HK-2 (cell line): ENCODE measurements around the gene THRB.

Experiments used
- DNase-seq: peaks from one replicate; pipeline ENCODE4 v3.0.0-alpha.2; 2018; ENCODE audit not compliant: unreplicated experiment

THRB gene

DNA sequence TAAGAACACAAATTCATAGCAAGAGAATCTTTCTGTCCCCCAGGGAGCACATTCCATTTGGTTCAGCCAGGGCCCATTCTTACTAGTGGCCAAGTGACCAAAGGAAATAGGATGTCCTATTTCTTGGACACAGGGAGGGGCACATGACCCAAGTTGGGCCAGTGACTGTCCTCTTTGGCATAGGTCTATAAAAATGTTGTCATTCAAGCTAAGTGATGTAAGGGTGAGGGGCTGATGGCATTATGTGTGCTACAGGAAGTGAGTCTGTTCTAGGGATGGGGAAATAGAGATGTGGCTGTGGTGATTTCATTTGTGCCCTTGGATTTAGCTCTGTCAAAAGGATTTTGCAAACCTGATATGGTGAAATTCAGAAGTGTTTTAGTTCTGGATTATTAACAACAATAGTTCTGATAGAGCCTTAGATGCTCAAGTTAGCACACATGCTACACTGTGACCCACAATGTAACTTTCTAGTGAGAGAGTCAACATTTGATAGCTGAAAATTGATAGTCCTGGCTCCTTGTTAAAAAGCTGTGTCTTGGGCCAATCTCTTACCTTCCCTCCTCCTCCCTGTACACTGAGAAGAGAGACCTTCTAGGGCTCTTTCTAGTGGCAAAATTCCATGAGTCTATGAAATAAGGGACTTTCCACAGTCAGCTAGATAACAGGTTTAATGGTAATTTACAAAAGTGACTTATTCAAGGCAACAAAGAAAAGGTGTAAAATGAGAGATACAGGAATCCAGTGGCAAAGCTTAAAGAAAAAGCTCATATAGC, 117.2 kb downstream of the THRB start:
- no peak for DNase-seq

DNA sequence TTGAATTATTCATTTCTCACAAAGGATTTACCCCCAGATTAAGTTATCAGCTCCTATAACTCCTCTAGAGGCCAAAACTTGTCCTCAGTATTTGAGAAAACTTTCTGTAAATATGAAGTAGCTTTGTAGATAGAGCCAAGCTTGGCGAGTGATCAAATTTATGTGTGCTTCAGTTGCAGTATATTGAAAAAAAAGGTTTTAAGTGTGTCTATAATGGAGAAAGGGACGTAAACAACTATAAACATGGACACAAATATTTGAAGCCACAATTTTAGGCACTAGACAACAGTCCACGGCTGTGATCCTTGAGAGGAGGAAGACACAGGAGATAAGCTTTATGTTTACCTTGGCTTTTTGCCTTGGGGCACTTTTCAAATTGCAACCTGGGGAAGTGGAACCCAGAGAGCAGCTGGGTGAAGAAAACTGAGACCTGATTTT, 118.7 kb downstream of the THRB start:
- DNase-seq: no peak

DNA sequence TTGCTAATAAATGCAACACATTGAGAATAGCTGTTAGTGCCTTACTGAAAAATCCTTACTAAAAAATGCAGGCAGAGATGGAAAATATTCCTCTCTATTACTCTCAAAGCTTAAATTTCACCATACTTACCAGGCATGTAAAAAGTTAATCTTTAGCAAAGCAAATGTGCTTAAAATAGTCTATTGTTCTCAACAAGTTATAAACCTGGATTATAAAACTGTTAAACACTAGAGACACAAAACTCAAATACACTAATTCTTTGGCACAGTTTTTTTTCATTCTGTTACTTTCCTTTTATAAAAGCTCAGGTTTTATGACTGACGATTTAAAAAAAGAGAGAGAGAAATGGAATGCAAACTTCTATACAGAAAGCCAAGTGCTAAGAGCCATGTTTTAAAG, 119.8 kb downstream of the THRB start:
- no peak for DNase-seq

DNA sequence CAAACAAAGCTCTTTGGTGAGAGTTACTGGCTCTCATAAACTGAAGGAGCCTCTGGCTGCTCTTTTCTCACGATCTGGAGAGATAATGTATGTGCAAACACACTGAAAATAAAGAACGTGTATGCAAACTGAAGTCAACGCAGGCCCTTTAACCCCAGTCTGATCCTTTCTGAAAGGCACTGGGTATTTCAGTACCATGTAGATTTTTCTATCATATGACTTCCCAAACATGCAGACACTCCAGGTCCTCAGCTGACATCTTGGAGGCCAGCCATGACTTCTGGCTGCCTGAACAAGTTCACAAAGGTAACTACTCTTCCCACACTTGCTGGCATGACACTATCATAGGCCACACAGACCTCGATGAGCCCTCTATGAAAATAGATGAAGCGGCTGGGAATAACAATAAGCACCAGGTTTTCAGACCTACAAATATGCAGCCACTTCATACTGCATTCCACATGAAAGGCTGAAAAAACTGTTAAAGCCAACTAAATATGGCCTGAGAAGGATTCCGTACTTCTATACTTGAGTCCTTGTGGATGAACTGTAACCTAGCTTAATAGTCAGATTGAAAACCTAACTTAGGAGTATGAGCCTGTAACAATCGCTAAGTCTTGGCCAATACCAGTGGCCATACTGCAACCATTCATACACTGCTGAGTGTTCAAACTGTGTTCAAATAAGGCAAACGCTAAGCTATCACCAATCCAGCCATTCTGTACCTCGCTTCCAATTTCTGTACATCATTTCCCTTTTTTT, 121.3 kb downstream of the THRB start:
- DNase-seq: no peak

DNA sequence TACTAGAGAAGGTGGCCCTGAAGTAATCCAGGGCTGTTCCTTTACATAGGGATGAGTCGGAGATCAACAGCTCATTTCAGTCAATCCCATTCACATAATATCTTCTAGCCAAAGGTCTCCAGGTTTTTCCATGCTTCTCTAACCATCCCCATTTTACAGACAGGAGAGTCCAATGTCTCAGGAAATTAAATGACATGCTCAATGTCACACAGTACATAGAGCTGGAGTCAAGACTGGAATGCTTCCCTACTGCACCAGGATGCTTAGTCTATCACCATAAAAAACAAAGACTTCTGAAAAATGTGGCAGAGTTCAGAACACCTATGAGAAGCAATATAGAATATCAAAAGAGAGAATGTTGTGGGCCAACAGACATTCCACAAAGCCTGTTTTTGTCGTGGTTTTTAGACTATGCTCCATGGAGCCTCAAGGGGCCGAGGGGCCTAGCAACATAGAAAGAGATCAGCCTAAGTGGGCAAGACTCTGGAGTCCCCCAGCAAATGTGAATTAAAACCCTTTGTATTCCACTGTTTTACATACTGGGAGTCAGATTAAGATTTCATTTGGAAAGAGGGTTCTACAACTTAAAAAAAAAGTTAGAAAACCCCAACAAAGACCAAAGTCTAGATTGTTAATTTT, 122.0 kb downstream of the THRB start:
- no peak for DNase-seq

DNA sequence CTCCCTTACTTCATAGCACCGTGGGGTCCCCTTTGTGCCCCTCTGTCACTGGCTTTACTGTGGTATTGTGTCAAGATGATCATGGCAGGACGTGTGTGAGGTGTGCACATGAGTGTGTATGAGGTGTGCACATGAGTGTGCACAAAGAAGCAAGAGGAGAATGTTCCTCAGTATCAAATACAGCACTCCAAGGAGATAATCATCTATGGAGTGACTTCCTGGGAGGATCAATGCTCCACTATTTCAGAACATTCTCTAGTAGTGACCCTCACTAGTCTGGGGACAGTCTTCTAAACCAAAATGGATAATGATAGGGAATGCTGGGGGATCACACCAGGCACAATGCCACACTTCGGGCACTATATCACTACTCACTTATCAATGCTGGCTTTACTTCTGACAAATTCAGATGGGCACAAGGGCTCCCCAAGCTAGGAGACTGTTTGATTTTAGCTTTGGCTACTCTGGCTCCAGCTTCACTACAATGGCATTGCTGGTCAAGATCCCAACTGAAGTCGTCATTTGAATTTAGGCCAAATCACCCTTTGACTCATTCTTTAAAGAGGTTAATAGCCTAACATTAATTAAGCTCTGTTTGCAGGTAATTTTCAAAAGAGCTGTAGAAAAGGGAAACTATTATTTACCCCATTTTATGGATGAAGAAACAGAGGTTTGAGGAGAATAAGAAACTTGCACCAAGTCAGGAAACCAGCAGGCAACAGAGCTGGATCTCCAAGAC, 124.1 kb downstream of the THRB start:
- no peak for DNase-seq

DNA sequence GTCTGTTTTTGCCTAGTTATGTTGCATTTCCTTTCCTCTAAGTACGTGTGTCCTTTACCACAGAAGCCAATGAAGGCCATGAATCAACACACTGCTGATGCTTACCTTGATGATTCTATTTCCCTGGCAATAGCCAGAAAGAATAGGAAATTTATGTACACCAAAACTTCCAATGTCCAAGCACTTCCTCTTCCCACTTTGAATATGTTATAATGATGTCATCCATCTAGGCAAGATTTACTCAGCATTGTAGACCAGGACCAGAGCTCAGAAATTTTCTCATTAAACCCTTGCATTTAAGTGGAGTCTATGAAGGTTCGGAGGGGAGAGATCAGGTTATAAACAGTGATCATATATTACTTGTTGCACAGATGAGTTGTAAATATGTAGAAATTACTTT, 126.0 kb downstream of the THRB start:
- no peak for DNase-seq

DNA sequence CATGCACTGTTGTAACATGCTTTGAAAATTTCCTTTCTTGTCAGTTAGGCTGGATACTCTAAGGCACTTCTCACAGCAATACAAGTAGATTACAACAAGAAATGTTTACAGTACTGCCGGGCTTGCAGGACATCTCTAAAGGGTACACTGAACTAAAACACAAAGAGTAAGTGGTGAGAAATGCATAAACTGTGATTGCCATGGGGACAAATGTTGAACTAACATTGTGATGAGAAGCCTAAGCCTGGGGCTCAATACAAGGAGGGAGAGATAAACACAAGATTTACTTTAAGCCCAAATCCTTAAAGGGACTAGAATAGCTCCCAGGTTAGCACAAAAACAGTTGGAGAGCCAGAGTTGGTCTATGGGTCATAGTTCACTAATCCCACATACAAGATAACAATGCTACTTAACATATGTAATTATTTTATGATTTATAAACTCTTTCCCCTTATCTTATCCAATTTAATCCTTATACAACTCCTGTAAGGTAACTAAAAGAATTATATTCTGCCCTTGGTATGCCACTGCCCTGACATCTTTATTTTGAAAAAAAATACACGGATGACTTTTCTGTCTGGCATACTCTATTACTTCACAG, 126.9 kb downstream of the THRB start:
- DNase-seq: no peak

DNA sequence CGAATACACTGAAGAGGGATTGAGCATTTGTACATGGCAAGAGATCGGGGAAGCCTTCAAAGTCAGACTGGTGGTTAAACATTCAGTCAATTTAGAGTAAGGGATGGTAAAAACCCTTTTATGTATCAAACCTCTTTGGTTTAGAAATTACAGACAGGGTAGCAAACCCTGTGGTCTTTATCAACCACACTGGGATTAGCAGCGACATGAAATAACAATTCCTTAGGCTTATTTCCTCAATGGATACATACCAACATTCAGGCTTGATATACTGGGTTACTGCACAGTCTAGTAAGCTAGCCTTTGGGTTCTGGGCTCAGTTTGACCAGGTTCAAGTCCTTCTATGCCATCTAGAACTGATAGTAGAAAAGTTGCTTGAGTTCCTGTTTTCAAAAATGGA, 127.4 kb downstream of the THRB start:
- no peak for DNase-seq

DNA sequence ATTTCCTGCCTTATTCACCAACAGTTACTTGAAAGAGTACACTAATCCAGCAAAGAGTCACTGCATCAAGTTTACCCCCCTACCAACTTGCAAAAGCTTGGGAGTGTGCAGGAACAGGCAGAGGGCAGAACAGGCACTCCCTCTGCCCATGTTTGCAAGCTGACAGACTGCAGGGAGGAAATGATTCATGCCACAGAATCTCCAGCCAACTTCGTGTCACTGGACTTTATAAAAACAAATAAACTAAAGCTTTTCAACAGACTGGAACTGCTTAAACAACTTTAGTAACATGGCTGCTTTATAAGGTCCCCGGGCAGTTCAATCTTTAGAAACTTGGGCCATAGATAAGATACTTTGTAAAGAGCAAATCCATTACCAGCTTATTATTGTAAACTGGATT, 129.5 kb downstream of the THRB start:
- DNase-seq: peak; percentile 28

DNA sequence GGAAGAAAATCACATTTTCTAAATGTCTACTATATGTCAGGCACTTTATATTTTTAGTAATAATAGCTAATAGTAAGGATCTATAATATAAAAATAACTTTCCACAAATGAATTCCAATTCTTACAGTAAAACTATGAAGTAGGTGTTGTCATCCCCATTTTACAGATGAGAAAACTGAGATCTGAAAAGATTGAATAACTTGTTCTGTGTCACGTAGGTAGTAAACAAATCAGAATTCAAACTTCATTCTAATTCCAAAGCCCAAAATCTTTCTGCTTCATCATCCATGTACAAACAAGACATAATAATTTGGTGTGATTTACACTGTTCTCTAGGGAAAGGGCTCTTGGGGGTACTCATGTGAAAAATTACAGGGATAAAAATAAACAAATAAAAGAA, 130.3 kb downstream of the THRB start:
- DNase-seq: no peak

DNA sequence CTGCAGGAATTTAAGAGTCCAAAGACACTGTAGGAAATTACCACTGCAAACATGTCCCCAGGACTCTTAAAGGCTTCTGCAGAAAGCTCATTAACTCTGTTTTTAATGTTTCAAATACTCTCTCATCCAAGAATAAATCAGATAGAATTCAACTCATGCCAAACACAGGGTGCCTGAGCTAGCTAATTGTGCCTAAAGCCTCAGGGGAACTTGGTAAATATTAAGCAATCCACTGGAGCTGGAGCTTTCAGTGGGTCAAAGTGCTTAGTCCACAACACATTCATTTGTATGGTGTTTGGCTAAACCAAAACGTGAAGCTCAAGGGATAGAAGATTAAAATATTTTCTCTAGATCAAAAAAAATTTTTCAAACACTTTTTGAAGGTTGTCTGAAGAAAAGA, 131.4 kb downstream of the THRB start:
- no peak for DNase-seq

DNA sequence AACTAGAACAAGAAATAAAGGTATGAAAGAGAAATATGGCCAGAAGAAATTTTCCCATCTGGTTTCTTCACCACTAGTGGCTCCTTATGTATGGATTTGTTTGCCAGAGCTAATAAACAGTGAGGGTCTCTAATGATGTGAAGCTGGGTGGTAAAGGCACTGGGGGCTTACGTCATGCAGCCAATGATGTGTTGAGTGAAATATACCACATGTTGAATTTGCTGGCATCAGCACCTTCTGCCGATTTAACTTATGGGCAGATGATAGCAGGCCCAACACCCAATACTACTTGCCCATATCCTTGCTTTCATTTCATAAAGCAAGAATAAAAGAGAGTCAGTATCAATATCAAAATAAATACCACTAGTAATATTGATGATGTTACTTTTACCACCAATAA, 133.0 kb downstream of the THRB start:
- no peak for DNase-seq

DNA sequence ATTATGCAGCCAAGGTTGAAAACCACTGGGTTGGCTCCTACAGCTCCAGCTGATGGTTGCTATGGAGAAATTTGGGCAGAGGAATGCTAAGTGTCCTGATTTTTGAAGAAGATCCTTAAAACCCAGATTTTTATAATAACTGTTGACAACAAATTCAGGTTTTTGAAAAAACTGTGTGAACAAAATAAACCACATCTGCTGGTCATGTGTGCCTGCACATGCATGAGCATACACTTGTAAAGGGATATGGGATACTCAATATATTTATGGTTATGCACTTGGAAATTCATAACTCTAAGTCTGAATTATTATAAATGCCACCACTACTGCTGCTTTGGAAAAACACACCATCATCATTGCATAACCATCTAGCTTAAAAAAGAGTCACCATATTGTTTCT, 133.7 kb downstream of the THRB start:
- DNase-seq: no peak

DNA sequence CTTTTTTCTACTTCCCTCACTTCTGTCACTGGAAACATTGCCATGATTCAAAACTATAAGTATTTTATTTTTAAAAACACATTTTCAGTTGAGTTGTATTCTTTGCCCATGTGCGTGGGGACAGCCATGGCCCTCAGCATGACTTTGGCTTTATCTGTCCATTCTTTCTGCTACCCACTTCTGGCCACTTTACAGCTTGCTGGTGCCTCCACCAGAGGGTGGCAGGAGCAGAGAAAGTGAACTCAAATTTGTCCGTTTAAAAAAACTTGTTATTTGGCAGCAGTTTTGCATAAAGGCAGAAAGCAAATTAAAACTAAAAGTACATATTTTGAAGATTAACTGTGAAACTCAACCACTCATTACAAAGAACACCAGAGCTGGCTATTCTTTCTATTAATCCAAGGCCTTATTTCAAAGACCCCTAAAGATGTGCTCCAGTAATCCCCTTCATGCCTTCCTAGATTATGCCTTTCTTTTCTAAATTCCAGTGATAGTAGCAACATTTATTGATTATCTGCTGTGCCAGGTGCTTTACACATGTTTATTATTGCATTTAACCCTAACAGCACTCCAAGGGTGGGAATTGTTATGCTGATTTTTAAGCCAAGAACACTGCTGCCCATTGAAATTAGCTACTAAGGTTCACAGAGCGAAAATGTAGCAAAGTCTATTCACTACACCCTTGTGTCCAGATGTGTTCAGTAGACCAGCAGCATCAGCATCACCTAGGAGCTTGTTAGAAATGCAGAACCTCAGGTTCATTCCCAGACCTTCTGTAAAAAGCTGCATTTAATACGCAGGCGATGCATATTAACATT, 134.8 kb downstream of the THRB start:
- DNase-seq: no peak

DNA sequence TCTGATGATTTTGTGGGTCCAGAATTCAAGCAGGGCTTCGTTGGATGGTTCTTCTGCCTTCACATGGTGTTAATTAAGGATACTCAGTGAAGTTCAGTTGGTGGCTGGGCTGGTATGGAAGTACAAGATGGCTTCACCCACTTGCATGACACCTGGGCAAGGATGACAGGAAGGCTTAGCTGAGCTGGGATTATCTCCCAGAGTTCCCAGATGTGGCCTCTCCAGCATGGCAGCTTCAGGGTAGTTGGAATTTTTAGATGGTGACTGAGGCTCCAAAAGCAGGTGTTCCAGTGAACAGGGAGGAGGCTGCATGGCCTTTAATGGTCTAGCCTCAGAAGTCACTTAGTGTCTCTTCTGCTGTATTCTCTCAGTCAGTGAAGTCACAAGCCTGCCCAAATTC, 135.5 kb downstream of the THRB start:
- no peak for DNase-seq

DNA sequence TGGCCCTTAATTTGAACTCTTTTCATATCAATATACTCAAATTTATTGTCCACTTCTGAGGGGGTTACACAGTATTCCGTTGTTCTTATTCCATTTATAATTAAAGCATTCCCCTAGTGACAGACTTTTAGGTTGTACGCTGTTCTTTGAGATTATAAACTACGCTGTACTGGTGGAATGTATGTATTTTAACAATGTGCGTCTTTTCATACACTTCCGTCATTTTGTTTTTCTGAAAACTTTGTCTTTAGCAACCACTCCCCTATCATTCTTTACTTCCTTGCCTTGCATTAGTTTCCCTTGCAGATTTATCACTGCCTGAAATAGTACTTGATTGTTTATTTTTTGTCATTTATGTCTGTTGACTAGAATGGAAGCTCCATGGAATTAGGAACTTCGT, 137.0 kb downstream of the THRB start:
- DNase-seq: no peak

DNA sequence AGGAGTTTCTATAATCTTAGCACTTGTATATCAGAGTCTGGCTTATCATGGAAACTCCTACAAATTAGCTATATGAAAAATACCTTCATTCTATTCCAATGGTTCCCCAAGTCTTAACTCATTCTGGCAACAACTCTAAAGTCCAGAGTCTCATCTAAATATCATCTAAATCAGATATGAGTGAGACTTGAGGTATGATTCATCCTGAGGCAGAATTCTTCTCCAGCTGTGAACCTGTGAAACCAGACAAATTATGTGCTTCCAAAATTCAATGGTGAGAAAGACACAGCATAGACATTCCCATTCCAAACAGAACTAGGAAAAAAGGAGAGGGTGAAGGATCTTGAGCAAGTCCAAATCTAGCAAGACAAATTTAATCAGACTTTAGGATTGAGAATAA, 138.8 kb downstream of the THRB start:
- no peak for DNase-seq

DNA sequence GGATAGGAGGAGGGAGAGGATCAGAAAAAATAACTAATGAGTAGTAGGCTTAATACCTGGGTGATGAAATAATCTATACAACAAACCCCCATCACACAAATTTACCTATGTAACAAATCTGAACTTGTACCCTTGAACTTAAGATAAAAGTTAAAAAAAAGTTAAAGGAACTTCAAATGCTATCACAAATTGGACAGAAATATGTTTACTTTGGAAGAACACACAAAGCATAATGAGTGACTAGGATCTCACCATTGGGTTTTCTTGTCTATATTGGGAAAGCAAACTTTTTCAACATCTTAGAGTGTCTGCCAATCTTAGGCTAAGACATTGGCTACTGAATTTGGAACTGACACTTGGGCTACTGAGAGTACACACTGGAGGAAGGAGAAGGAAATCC, 140.4 kb downstream of the THRB start:
- DNase-seq: no peak

DNA sequence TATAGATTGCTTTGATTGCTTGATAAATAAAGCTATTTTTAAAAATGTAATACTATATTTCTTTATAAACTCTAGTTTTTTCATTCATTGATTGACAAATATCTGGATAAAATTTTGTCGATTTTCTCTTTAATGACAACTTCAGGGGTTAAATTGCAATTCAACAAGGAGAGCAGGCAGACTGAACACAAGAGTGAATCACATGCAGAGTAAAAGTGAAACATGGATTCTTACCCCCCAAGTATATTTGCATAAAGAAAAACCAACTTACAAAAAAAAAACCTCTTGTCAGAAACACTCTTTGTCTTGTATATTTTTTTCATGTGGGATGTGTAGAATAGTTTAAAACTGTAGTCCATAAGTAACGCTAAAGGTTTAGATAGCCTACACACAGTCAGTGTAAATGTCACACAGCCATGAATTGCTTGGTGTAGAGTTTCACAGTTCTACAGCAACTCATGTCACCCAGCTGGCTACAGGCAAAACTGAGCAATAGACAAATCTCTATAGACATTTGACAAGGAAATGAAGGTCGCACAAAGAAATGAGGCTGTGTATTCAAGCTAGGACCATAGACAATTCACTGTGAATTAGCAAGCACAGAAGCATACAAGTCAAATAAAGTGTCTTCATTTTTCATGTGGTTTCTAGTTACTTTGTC, 141.6 kb downstream of the THRB start:
- DNase-seq: no peak
